ENCODE results near the gene B3GAT1. TPM values are rescaled to one million over a fixed set of nuclear protein-coding genes. Genes with fewer than 3 reads are reported as not detected.

Gene B3GAT1
- total RNA-seq, 1 experiment from 2014 or later, result 34.3 TPM

GRCh38 chr11:134438542-134439537, 26.8 kb upstream of the B3GAT1 start:
- no peaks in the 10 kb centered on the region for H3K27me3 ChIP-seq (ENCODE audit: insufficient read depth, low read length)
- H4K91ac ChIP-seq (ENCODE audit: insufficient read length, low read depth, low read length), result no peak overlapping the region
- no peak overlapping the region for H2BK12ac ChIP-seq (ENCODE audit: insufficient read length, low read depth, low read length)
- H3K4me2 ChIP-seq (ENCODE audit: insufficient read depth, insufficient read length, low read length), result no peak overlapping the region
- H2BK15ac ChIP-seq (ENCODE audit: low read depth, low read length), result no peak overlapping the region
- no peak overlapping the region for H2BK20ac ChIP-seq (ENCODE audit: low read depth, low read length, poor library complexity, severe bottlenecking)
- H3K9ac ChIP-seq (ENCODE audit: extremely low read depth, insufficient read length, low read length), result no peak overlapping the region
- no peaks in the 10 kb centered on the region for H3K9me3 ChIP-seq (ENCODE audit: control insufficient read depth, low read depth, low read length)
- no peak overlapping the region for H3K56ac ChIP-seq (ENCODE audit: insufficient read length, low read depth, low read length)
- 0 out of 2 replicates have a peak, but pooled peaks cover 6% of the 10 kb centered on the region for H3K4me1 ChIP-seq (ENCODE audit: insufficient read depth, low read length)
- no peak for TF ChIP-seq CTCF (conservative IDR thresholded peaks at IDR 0.05)
- no peak overlapping the region for H4K8ac ChIP-seq (replicated peaks; ENCODE audit: insufficient read length, low read depth, low read length)
- no peaks in the 10 kb centered on the region for H4K20me1 ChIP-seq (ENCODE audit: control insufficient read depth, insufficient read depth, insufficient read length)
- H2AFZ ChIP-seq (ENCODE audit: low read length), result no peak overlapping the region
- Mint-ChIP-seq H3K36me3 (ENCODE audit: insufficient read depth in 1 of 3, low read depth in 3 of 3) (no peaks in the 10 kb centered on the region; a peak in 2 of 7 replicates), H3K4me1 (peaks cover 4 to 11% of the 10 kb centered on the region in 2 experiments), H3K4me3 (no peak overlapping the region), H3K27me3 (ENCODE audit: low read depth) (peaks cover 2% of the 10 kb centered on the region), H3K9me3 (peaks cover 0 to 5% of the 10 kb centered on the region in 2 experiments; a peak in 1 of 5 replicates), H3K27ac (no peak overlapping the region)
- H3T11ph ChIP-seq (ENCODE audit: low read length), result no peak overlapping the region
- no peak overlapping the region for H3K4ac ChIP-seq (ENCODE audit: low read depth, low read length)
- WGBS (ENCODE audit: extremely low coverage, insufficient read length, low lambda C conversion rate), result no CpG with 5 or more reads among the region's 21 CpGs
- no peak overlapping the region for H2AK5ac ChIP-seq (ENCODE audit: insufficient read length, low read length)
- H3K79me2 ChIP-seq (ENCODE audit: insufficient read depth, low read length), result no peaks in the 10 kb centered on the region
- H3K27ac ChIP-seq (ENCODE audit: insufficient read length, low read depth, low read length), result no peak overlapping the region
- DNase-seq, result no peak
- H2BK120ac ChIP-seq (ENCODE audit: low read depth, low read length, poor library complexity, severe bottlenecking), result no peak overlapping the region
- no peak overlapping the region for H4K5ac ChIP-seq (ENCODE audit: insufficient read length, low read depth, low read length)
- no peaks in the 10 kb centered on the region for H3K79me1 ChIP-seq (ENCODE audit: insufficient read depth, low read depth, low read length, poor library complexity, severe bottlenecking)
- no peak overlapping the region for H3K18ac ChIP-seq (ENCODE audit: insufficient read length, low read depth, low read length)
- H3K23me2 ChIP-seq (ENCODE audit: insufficient read length, low read depth, low read length, poor library complexity, severe bottlenecking), result no peaks in the 10 kb centered on the region
- no peak overlapping the region for H3K23ac ChIP-seq (ENCODE audit: insufficient read length, low read depth, low read length)
- H3K14ac ChIP-seq (ENCODE audit: insufficient read depth, low read length), result no peak overlapping the region
- no peak overlapping the region for H2BK5ac ChIP-seq (ENCODE audit: insufficient read length, low read length)
